ENCODE results near the gene GLOD5.
"Not testable (repeated sequence)": the region's sequence is repeated elsewhere in the genome, so short reads cannot be mapped to it uniquely, and the experiment has no call there.

DNA sequence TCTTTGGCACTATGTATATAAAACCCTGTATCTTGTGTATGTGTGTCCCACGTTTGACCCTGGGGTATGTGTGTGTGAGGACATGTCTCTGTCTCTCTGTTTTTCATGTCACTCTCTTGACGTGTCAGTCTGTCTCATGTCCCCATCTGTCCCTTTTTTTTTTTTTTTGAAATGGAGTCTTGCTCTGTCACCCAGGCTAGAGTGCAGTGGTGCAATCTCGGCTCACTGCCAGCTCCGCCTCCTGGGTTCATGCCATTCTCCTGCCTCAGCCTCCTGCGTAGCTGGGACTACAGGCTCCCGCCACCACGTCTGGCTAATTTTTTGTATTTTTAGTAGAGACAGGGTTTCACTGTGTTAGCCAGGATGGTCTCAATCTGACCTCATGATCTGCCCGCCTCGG lies 57.8 kb downstream of the GLOD5 start:
- TF ChIP-seq, protein P1, sequence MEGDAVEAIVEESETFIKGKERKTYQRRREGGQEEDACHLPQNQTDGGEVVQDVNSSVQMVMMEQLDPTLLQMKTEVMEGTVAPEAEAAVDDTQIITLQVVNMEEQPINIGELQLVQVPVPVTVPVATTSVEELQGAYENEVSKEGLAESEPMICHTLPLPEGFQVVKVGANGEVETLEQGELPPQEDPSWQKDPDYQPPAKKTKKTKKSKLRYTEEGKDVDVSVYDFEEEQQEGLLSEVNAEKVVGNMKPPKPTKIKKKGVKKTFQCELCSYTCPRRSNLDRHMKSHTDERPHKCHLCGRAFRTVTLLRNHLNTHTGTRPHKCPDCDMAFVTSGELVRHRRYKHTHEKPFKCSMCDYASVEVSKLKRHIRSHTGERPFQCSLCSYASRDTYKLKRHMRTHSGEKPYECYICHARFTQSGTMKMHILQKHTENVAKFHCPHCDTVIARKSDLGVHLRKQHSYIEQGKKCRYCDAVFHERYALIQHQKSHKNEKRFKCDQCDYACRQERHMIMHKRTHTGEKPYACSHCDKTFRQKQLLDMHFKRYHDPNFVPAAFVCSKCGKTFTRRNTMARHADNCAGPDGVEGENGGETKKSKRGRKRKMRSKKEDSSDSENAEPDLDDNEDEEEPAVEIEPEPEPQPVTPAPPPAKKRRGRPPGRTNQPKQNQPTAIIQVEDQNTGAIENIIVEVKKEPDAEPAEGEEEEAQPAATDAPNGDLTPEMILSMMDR (IDR thresholded peaks at IDR 0.05): not testable (repeated sequence)
- not testable (repeated sequence) for TF ChIP-seq POLR2A (IDR thresholded peaks at IDR 0.05; ENCODE audit: low read depth)
